OCI-LY1 (cell line): ENCODE measurements around the gene ATP6V1G2.

ENCODE experiments used
- EZH2 ChIP-seq: fragments of 200-600 bp; sonication (generic), shearing (Covaris generic); IDR thresholded peaks from 2 replicates; pipeline ENCODE4 v1.8.0; 2017; ENCODE audit warnings: borderline replicate concordance, mixed run types, mild to moderate bottlenecking, antibody characterized with exemption, low read length, moderate library complexity, mixed read lengths
- TF ChIP-seq, protein P1 (sequence below): fragments of 200-600 bp; sonication (generic), shearing (Covaris generic); IDR thresholded peaks from 2 replicates; pipeline ENCODE4 v1.5.1; 2017; ENCODE audit warnings: mild to moderate bottlenecking, antibody characterized with exemption, low read length, moderate library complexity, mixed read lengths

DNA sequence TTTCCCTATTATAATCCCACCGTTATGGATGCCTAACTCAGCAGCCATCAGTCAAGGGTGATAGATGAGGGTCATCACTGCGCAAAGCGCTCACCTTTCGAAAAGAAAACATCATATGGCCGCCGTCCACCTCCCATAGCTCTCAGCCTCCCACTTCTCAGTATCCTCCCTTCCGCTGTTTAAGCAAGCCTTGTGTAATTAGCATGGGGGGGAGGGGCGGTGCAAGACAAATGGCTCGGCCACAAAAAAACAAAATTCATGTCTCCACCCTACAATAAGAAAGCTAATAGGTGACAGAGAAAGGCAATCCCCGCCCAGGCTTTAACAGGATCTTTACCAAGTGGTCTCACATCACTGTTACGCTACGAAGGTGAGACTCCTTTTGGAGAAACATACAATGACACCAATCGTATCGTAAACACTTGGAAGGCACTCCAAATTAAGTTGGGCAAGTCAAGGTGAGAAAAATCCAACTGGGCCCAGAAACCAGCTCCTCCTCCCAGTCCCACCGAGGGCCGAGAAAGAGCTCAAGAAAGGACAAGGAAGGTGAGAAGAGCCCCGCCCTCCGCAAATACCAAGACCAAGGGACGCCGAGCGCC is 5.2 kb downstream of the ATP6V1G2 start:
- TF ChIP-seq EZH2: no peak
- TF ChIP-seq, protein P1, sequence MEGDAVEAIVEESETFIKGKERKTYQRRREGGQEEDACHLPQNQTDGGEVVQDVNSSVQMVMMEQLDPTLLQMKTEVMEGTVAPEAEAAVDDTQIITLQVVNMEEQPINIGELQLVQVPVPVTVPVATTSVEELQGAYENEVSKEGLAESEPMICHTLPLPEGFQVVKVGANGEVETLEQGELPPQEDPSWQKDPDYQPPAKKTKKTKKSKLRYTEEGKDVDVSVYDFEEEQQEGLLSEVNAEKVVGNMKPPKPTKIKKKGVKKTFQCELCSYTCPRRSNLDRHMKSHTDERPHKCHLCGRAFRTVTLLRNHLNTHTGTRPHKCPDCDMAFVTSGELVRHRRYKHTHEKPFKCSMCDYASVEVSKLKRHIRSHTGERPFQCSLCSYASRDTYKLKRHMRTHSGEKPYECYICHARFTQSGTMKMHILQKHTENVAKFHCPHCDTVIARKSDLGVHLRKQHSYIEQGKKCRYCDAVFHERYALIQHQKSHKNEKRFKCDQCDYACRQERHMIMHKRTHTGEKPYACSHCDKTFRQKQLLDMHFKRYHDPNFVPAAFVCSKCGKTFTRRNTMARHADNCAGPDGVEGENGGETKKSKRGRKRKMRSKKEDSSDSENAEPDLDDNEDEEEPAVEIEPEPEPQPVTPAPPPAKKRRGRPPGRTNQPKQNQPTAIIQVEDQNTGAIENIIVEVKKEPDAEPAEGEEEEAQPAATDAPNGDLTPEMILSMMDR: no peak
